Stimulated activated CD4-positive, alpha-beta T cell treated with anti-CD3 and anti-CD28 coated beads, Interleukin-1b, Interleukin-23, amount 100 ng/mL, for 24 hours (primary cell): Measurements from ENCODE around the gene PITPNM3.

ENCODE experiments used
- DNase-seq, 4 experiments: peaks; one replicate each; pipeline ENCODE4 v3.0.0-alpha.2; 2020; ENCODE audit warnings: low read depth in 4 of 4, low spot score in 1 of 4

PITPNM3 gene

GRCh38 chr17:6446516-6447100 lies 109.7 kb downstream of the PITPNM3 start:
- no peak for DNase-seq

DNA sequence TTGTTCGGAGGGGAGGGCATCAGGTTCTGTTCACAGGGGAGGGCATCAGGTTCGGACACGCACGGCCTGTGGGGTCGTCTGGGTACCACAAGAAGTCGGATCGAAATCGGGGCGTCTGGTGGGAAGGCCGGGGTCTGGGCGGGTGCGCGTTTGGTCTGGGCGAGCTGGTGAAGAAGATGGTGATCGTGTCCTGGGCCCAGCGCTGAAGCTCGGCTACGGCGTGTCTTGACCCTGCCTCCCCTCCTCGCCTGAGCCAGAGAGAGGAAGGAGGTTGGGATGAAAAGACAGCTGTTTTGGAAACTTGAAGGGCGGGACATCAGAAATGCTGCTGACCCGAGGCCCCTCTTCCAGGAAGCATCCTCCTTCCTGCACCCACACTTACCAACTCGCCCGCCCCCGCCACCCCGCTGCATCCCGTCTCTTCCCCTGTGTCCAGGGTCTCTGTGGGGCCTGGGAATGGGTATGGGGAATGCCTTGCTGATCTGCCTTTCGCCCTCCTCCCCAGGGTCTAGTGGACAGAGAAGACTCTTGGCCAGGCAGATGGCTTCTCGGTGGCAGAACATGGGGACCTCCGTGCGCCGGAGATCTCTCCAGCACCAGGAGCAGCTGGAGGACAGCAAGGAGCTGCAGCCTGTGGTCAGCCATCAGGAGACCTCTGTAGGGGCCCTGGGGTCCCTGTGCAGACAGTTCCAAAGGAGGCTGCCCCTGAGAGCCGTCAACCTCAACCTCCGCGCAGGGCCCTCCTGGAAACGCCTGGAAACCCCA lies 111.6 kb downstream of the PITPNM3 start:
- DNase-seq = no peak

DNA sequence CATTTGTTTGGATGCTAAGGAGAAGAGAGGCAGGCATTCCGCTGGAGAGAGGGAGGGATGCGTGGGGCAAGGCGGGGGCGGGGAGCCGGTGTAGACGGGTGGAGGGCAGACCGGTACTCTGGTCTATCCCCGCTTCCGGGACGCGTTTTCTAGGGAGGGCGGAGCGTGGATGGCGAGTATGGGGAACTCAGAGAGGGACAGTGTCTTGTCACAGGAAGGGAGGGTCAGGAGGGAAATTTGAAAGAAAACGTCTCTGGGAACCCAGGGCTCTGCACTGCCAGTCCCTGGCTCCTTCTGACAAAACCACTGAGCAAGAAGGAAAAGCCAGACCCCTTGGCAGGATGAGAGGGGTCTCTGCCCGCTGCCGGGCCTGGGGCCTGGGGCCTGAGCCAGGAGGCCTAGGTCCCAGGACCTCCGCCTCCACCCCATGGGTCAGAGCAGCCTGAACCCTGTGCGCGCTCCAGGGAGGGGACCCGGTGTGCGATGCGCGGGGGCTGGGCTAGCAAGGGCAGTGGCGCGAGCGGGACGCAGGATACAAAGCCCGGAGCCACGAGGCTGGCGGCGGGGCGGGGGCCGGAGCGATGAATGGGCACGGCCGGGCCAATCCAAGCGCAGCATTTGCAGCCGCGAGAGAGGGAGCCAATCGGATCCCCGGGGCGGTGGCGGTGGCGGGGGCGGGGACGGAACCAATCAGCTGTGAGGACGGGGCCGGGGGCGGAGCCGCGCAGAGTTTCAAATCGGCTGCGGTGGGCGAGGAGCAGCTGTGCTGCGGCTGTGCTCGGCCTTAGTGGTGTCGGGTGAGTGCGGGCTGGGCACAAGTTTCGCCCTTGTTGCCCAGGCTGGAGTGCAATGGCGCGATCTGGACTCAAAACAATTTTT lies 112.4 kb downstream of the PITPNM3 start, which contains the start of gene PIMREG:
Gene PIMREG, plus strand, starts transcription at position 764 of the 879 bp plus-strand sequence. CDS start 656 bp downstream, outside the sequence.
- peak; percentile 83 to 94 (median 89) for DNase-seq

GRCh38 chr17:6442775-6443174 lies 113.6 kb downstream of the PITPNM3 start:
- DNase-seq = no peak

DNA sequence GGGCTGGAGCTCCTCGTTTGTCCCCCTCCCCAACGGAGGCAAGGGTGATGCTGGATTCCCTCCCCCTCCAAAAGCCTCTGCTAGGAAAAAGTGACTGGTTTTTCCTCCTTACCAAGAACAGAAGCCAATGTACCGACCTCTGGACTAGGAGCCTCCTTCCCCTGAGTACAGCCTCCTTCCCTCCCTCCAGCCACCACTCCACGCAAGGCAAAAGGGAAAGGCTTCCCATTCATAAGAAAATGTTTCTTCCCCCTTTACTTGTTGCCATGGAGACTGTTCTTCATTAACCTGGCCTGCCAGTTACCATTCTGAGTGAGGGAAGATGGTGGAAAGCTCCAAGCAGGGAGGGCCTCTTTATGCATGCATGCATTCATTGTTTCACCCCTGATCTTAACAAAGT lies 116.4 kb downstream of the PITPNM3 start:
- no peak for DNase-seq

DNA sequence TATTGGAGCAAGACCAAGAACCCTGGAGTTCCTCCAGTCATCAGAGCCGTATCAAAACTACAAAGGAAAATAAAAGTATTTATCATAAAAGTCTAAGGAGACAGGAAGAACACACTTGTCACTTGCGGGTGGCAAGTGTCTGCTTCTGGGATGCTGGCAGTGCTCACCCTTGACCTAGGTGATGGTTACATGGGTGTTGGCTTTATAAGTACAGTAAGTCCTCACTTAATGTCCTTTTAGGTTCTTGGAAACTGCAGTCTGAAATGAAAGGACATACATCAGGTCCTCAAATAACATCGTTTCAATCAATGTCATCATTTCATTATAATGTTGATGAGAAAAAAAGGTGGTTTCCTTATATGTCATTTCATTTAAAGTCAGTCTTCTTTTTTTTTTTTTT lies 118.4 kb downstream of the PITPNM3 start:
- no peak for DNase-seq

- DNase-seq = no peak
Measured at GRCh38 chr17:6437466-6437865, 118.9 kb downstream of the PITPNM3 start.

DNA sequence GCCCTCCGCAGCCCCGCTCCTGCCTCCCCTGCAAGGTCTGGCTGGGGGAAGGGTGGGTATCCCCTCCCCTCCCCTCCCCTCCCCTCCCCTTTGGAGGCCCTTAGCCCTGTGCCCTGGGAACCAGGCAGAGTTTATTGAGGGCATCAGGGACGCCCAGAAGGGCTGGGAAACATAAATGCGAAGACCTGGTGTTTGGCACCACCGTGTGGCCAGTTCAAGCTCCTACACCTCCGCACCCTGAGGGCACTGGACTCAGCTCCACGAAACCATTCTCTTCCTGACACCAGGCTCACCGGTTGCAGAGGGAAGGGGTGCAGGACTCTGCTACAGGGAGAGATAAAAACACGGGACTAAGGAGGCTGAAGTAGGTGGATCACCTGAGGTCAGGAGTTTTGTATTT lies 120.4 kb downstream of the PITPNM3 start:
- DNase-seq = peak; percentile 30 to 43 (median 40)

- DNase-seq = no peak
Measured at GRCh38 chr17:6435051-6435450, 121.3 kb downstream of the PITPNM3 start, which contains the start of gene AIPL1. TSS of gene AIPL1 (minus strand) at chr17:6435121. CDS start at chr17:6435104, 17 bp downstream.

DNA sequence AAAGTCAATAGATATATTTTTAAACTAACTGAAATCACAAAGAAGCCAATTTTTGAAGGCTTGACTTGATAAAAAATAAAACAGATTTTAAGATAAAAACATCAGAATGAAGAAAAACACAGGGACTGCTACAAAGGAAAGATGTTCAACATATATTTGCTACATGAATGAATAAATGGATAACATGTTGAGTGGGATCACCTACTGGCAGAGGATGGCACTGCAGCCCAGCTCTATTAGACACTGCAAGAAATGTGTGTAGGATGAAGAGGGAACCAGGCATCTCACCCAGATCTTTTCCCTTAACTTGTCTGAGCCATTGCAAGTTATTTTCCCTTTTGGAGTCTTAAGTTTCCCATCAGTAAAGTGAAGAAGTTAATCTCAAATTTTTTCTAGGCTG lies 125.6 kb downstream of the PITPNM3 start:
- DNase-seq = no peak

GRCh38 chr17:6429266-6429665 lies 127.1 kb downstream of the PITPNM3 start:
- DNase-seq = no peak

DNA sequence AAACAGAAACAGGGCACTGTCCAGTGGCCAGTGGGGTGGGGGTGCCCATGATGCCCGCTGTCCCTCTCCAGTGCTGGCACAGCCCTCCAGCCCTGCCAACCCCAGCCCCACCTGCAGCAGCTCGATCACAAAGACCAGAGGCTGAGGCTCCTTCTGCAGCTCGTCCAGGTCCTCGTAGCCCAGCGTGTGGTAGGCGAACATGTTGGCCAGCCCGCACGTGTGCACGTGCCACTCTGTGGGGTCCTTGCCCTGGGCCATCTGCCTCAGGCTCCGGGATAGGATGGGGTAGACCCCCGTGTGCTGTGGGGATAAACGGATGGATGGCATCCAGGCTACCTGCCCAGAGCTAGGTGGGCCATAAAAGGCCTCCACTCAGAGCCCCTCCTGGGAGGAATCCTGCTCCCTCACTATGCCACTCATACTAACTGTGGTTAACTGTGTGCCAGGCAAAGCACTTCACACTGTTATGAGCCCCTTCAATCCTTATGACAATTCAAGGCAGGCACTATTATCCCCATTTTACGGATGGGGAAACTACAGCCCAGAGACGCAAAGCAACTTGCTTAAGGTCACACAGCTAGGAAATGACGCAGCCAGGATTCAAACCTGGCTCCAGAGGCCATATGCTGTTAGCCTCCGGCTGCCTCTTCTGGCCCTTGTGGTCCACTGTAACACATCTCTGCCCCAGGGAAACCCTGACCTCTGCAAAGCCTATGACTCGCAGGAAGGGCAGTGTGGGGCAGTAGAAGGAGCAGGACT lies 128.0 kb downstream of the PITPNM3 start:
- DNase-seq = no peak

- DNase-seq = peak in 1 of 4 experiments; percentile 25
Measured at GRCh38 chr17:6427279-6427781, 129.0 kb downstream of the PITPNM3 start.

DNA sequence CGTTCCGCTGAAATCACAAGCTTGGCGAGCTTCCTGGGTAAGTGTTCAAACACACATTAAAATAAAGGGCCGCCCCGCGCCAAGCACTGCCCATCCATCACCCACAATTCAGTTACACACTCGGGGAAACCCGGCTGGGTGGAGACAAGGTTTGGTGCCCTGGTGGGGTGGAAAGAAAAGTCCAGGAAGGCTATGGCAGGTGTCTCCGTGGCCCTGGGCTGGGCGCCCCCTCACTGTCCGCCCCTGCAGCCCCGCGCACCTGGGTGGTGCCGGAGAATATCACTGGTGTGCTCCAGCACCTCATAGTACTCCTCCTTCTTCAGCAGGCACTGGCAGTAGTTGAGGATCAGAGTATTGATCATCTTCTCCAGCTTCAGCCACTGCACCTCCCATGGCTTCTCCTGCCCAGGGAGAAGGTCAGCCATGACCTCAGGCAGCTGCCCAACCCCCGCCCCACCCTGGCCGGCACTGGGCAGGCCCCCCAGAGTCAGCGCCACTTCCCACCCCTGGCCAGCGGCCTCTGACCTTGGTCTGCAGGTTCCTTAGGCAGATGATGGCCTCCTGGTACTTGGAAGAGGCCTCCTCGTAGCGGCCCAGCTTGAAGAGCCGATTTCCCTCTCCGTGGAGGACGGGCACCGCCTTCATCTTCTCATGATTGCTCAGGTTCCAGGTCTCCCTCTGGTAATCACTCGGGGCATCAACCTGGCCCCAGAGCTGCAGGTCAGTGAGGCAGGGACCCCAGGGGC lies 129.8 kb downstream of the PITPNM3 start:
- no peak for DNase-seq

GRCh38 chr17:6425407-6425806 lies 130.9 kb downstream of the PITPNM3 start:
- no peak for DNase-seq

- DNase-seq = no peak
Measured at GRCh38 chr17:6423931-6424330, 132.4 kb downstream of the PITPNM3 start.

DNA sequence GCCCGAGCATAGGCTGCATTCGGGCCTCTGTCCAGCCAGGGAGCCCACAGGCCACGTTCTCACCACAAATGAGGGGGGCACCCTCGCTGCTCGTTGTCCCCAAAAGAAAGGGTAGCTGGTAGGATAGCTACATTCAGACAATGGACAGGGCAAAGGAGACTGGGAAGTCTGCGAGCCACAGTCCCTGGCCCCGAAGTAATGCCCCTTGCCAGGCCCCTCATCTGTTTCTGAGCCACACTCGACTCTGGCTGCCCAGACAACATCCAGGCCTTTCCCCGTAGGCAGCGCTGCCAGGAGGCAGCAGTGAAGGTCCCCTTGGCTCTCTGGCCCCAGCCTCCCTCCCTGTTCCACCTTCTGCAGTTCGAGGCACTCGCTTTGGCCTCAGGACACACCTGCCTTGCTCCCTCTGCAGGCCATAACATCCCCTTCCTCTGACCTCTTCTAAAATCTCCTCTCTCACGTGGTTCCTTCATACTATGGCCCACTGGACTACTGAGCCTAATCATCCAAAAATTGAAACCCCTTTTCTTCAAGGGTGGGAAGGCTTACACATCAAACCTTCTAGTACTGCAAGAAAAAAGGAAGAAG lies 133.6 kb downstream of the PITPNM3 start:
- DNase-seq = no peak

- peak; percentile 46 to 66 (median 55) for DNase-seq
Measured at GRCh38 chr17:6421700-6422604, 134.4 kb downstream of the PITPNM3 start.
